SK-N-SH (cell line): ENCODE measurements around the gene TMEM214.

Source experiments
- CTCF ChIP-seq: fragments of 200-600 bp; sonication (generic); IDR thresholded peaks from 2 replicates; pipeline ENCODE4 v1.6.1; 2017; ENCODE audit warnings: antibody characterized with exemption, mild to moderate bottlenecking, moderate library complexity
- IRF3 ChIP-seq: fragments of 150-350 bp; IDR thresholded peaks from 2 replicates; pipeline ENCODE4 v1.6.1; 2016; ENCODE audit warnings: mild to moderate bottlenecking, low read depth, low read length
- JUND ChIP-seq: IDR thresholded peaks from 2 replicates; pipeline ENCODE4 v1.4.0; 2012
- MAX ChIP-seq: IDR thresholded peaks from 2 replicates; pipeline ENCODE4 v1.4.0; 2012; ENCODE audit warnings: low read depth
- NRF1 ChIP-seq: IDR thresholded peaks from 2 replicates; pipeline ENCODE4 v1.6.1; 2012; ENCODE audit warnings: low read depth, mild to moderate bottlenecking, low read length
- POLR2AphosphoS5 ChIP-seq: IDR thresholded peaks from 2 replicates; pipeline ENCODE4 v1.6.1; 2012; ENCODE audit warnings: low read depth, low read length
- TAF1 ChIP-seq: IDR thresholded peaks from 2 replicates; pipeline ENCODE4 v1.6.1; 2012; ENCODE audit warnings: low read depth, mild to moderate bottlenecking, low read length, moderate library complexity, borderline replicate concordance
- TEAD4 ChIP-seq: IDR thresholded peaks from 2 replicates; pipeline ENCODE4 v1.4.0; 2012; ENCODE audit warnings: mild to moderate bottlenecking, borderline replicate concordance; ENCODE audit not compliant: insufficient read depth
- USF2 ChIP-seq: fragments of 150-350 bp; IDR thresholded peaks from 2 replicates; pipeline ENCODE4 v1.6.1; 2017; ENCODE audit warnings: antibody characterized with exemption, low read length, low read depth, borderline replicate concordance

GRCh38 chr2:27050281-27050995 lies 17.7 kb downstream of the TMEM214 start:
- TF ChIP-seq CTCF = peak; percentile 47
- peak; percentile 62; the same call in 1 of the 2 replicates for TF ChIP-seq POLR2AphosphoS5
- no peak for TF ChIP-seq IRF3
- 0 out of 2 replicates have a peak, but pooled peaks have one; percentile 6 for TF ChIP-seq USF2
- TF ChIP-seq JUND = no peak
- no peak for TF ChIP-seq NRF1
- TF ChIP-seq TEAD4 = peak; percentile 73; the same call in 1 of the 2 replicates
- peak; percentile 4; the same call in 1 of the 2 replicates for TF ChIP-seq MAX
- TF ChIP-seq TAF1 = peak; percentile 80; the same call in 1 of the 2 replicates
